Measurements from ENCODE around the gene ATRX.

GRCh38 chrX:77779695-77780094 lies 6.3 kb downstream of the ATRX start:
- no peak for TF ChIP-seq CTCF (conservative IDR thresholded peaks at IDR 0.05)
- TF ChIP-seq EZH2 (IDR thresholded peaks at IDR 0.05; ENCODE audit: low read depth), result no peak
